Keratinocyte (primary cell): Measurements from ENCODE around the gene TTLL5. TPM values are rescaled to one million over a fixed set of nuclear protein-coding genes. Genes with fewer than 3 reads are reported as not detected.

ENCODE experiments used
- DNase-seq: peaks from one replicate; pipeline ENCODE4 v3.0.0-alpha.2; 2011; ENCODE audit warnings: low read depth, missing footprints, low spot score
- FAIRE-seq: peaks from 2 replicates; lab custom pipeline; 2011; peaks lifted over from hg19 to GRCh38; lab: Jason Lieb, UNC
- H2AFZ ChIP-seq: 2 replicates; pipeline ENCODE4 v1.6.0; 2012; ENCODE audit warnings: low read length, control low read depth, inconsistent platforms; ENCODE audit not compliant: control insufficient read depth
- H3K27ac ChIP-seq: 2 replicates; pipeline ENCODE4 v1.5.1; 2011; ENCODE audit warnings: low read length; ENCODE audit not compliant: control insufficient read depth, insufficient read depth
- H3K27me3 ChIP-seq: 3 replicates; pipeline ENCODE4 v1.6.0; 2011; ENCODE audit warnings: low read length; ENCODE audit not compliant: control insufficient read depth, insufficient read depth; ENCODE audit errors: extremely low read depth
- H3K36me3 ChIP-seq, 2 experiments: 2 replicates in 1 of 2; 3 replicates in 1 of 2; pipeline ENCODE4 v1.5.1; 2011; ENCODE audit warnings: low read length in 2 of 2, mild to moderate bottlenecking in 1 of 2; ENCODE audit not compliant: control insufficient read depth in 2 of 2, insufficient read depth in 2 of 2; ENCODE audit errors: extremely low read depth in 1 of 2
- H3K4me1 ChIP-seq: 3 replicates; pipeline ENCODE4 v1.5.1; 2011; ENCODE audit warnings: low read length; ENCODE audit not compliant: control insufficient read depth, insufficient read depth; ENCODE audit errors: extremely low read depth
- H3K4me2 ChIP-seq: 3 replicates; pipeline ENCODE4 v1.6.0; 2011; ENCODE audit warnings: low read depth, low read length; ENCODE audit not compliant: control insufficient read depth, insufficient read depth; ENCODE audit errors: extremely low read depth
- H3K4me3 ChIP-seq, 3 experiments: fragments of 200-600 bp in 1 of 3; sonication (generic) in 1 of 3; 2 replicates in 2 of 3; 3 replicates in 1 of 3; pipeline ENCODE4 v1.5.1; 2011 to 2016; ENCODE audit warnings: low read length in 3 of 3, mild to moderate bottlenecking in 3 of 3, control low read depth in 2 of 3, inconsistent platforms in 1 of 3, low read depth in 1 of 3, mixed read lengths in 1 of 3, mixed run types in 1 of 3, moderate library complexity in 1 of 3; ENCODE audit not compliant: control insufficient read depth in 2 of 3, insufficient read depth in 2 of 3; ENCODE audit errors: extremely low read depth in 1 of 3
- H3K79me2 ChIP-seq: 2 replicates; pipeline ENCODE4 v1.6.0; 2012; ENCODE audit warnings: low read length; ENCODE audit not compliant: control insufficient read depth, insufficient read depth
- H3K9ac ChIP-seq: 3 replicates; pipeline ENCODE4 v1.6.0; 2011; ENCODE audit warnings: low read length; ENCODE audit not compliant: control insufficient read depth, insufficient read depth; ENCODE audit errors: extremely low read depth
- H3K9me1 ChIP-seq: 3 replicates; pipeline ENCODE4 v1.6.0; 2011; ENCODE audit warnings: low read length; ENCODE audit not compliant: control insufficient read depth, insufficient read depth; ENCODE audit errors: extremely low read depth
- H3K9me3 ChIP-seq: 2 replicates; pipeline ENCODE4 v1.5.1; 2012; ENCODE audit warnings: low read depth, low read length; ENCODE audit not compliant: control insufficient read depth
- H4K20me1 ChIP-seq: 3 replicates; pipeline ENCODE4 v1.6.0; 2011; ENCODE audit warnings: low read length; ENCODE audit not compliant: control insufficient read depth, insufficient read depth; ENCODE audit errors: extremely low read depth
- CTCF ChIP-seq, 3 experiments: IDR thresholded peaks in 1 of 3; conservative IDR thresholded peaks in 1 of 3; optimal IDR thresholded peaks in 1 of 3; 2 replicates in 2 of 3; 3 replicates in 1 of 3; pipeline versions ENCODE3 to v1.5.1; 2011; ENCODE audit warnings: low read length in 3 of 3, mild to moderate bottlenecking in 3 of 3, moderate library complexity in 2 of 3, control low read depth in 1 of 3, inconsistent platforms in 1 of 3; ENCODE audit not compliant: insufficient read depth in 2 of 3; ENCODE audit errors: extremely low read depth in 1 of 3
- EZH2 ChIP-seq: IDR thresholded peaks from one replicate; pipeline ENCODE4 v1.6.1; 2012; ENCODE audit warnings: inconsistent platforms, mild to moderate bottlenecking, low read length, moderate library complexity
- dilution Hi-C: fragments of 300-500 bp; cut with MboI; formaldehyde crosslinking; loops from one replicate; pipeline ENCODE4 v1.7.0; 2020; ENCODE audit warnings: low sequenced_read_pairs; ENCODE audit not compliant: extremely low pct_ligation_motif_present
- polyA plus RNA-seq, 5 experiments: library from polyadenylated mRNA; depleted of rRNA in 3 of 5; stranded (reverse) in 3 of 5; stranded (forward) in 1 of 5; unstranded in 1 of 5; fragments of >200 nt; gene quantifications; 1 replicate in 1 of 5; 2 replicates in 3 of 5; 3 replicates in 1 of 5; pipeline versions ENCODE4 v1.2.1 to v1.2.3, GENCODE V29; 2011 to 2012; ENCODE audit warnings: missing spikeins in 2 of 5, low read depth in 1 of 5, low replicate concordance in 1 of 5

TTLL5 gene
- polyA plus RNA-seq, 1 donor (not counting 4 experiments of a cell fraction or from before 2014, with no cell fraction given): 20.7 TPM

DNA sequence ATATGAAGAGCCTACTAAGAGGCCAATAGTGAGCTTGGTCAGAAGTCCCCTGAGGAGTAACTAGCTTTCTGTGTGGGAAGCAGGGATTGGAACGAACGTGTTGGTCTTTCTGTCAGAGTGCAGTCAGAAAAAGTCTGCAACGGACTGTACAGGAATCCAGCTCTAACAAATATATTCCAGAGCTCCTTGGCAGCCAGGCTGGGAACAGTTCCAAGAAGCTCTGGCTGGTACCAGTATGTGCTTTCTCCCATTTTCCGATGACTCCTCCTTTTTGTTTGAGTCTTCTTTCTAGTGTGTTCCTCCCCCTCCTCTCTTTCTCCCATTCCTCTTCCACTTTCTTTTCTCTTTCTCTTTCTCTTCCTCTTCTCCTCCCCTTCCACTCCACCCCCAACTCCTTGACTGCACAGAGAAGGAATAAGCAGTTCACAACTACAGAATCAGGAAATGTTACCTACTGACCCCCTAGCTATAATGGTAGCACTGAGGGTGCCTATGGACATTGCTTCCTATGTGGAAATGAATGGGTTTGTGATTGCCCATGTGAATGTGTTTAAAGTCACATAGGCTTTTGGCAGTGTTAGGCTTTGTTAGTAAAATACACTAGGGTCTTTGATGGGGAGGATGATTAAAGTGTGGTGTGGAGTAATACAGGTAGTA, 59.9 kb downstream of the TTLL5 start:
- no peaks in the 10 kb centered on the region for H3K27me3 ChIP-seq
- no peak overlapping the region for H3K4me2 ChIP-seq
- H3K4me3 ChIP-seq: no peak overlapping the region
- H4K20me1 ChIP-seq: no peaks in the 10 kb centered on the region
- no peak overlapping the region for H3K27ac ChIP-seq
- no peak overlapping the region for H2AFZ ChIP-seq
- H3K79me2 ChIP-seq: no peaks in the 10 kb centered on the region
- H3K36me3 ChIP-seq: peaks cover 7 to 8% of the 10 kb centered on the region in 2 experiments
- no peak overlapping the region for H3K9ac ChIP-seq
- TF ChIP-seq EZH2 (no peak), CTCF (optimal IDR thresholded peaks at IDR 0.05 in 1 of 3, IDR thresholded peaks at IDR 0.05 in 1 of 3, conservative IDR thresholded peaks at IDR 0.05 in 1 of 3; ENCODE audit: extremely low read depth in 1 of 3, insufficient read depth in 2 of 3, low read length in 3 of 3) (no peak)
- H3K9me3 ChIP-seq: no peaks in the 10 kb centered on the region
- H3K4me1 ChIP-seq: no peaks in the 10 kb centered on the region
- no peak for DNase-seq
- dilution Hi-C loops: no loop called here
- FAIRE-seq: no peak
- H3K9me1 ChIP-seq: no peaks in the 10 kb centered on the region

DNA sequence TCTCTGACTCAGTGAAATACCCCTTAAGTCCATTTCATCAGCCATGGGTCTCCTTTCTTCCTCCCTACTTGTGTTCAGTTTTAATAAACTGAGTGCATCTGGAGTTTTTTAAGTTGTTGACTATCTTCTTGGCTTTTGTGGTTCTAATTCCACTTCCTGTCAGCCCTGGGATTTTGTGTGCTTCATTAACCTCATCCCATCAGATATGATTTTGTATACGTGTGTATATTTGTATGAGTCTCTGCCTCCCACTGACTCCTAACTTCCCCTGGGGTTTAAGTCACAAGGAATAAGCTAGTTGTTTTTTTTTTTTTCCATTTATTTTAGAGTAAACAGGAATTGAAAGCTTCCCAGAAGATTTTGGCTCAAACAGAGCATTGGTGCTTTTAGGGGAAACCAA, 62.7 kb downstream of the TTLL5 start:
- H2AFZ ChIP-seq: no peak overlapping the region
- no peak overlapping the region for H3K27ac ChIP-seq
- H3K36me3 ChIP-seq: peaks cover 6 to 7% of the 10 kb centered on the region in 2 experiments
- no peaks in the 10 kb centered on the region for H3K9me1 ChIP-seq
- dilution Hi-C loops: no loop called here
- H3K79me2 ChIP-seq: no peaks in the 10 kb centered on the region
- TF ChIP-seq EZH2: no peak
- no peak for TF ChIP-seq CTCF (optimal IDR thresholded peaks at IDR 0.05 in 1 of 3, IDR thresholded peaks at IDR 0.05 in 1 of 3, conservative IDR thresholded peaks at IDR 0.05 in 1 of 3; ENCODE audit: extremely low read depth in 1 of 3, insufficient read depth in 2 of 3, low read length in 3 of 3)
- no peaks in the 10 kb centered on the region for H3K9me3 ChIP-seq
- H3K27me3 ChIP-seq: no peaks in the 10 kb centered on the region
- H3K4me2 ChIP-seq: no peak overlapping the region
- H3K9ac ChIP-seq: no peak overlapping the region
- no peak for DNase-seq
- H4K20me1 ChIP-seq: no peaks in the 10 kb centered on the region
- FAIRE-seq: no peak
- no peaks in the 10 kb centered on the region for H3K4me1 ChIP-seq
- H3K4me3 ChIP-seq: no peak overlapping the region
